HepG2 (cell line): ENCODE measurements around the gene RPS19. TPM values are rescaled to one million over a fixed set of nuclear protein-coding genes. Genes with fewer than 3 reads are reported as not detected.

Experiments
- ATAC-seq: fragments of 200-7000 bp; cut with Tn5 transposase; 3 replicates; pipeline ENCODE4 v1.9.1; 2020; ENCODE audit warnings: mild to moderate bottlenecking, moderate library complexity
- BruUV-seq: library from RNA; stranded (reverse); fragments of 400-500 nt; replicated peaks from 2 replicates; lab custom pipeline; 2021; lab: Mats Ljungman, UMichigan
- CTCF ChIA-PET: fragments of 300-600 bp; formaldehyde crosslinking; extraction: SDS; loops from one replicate; lab custom pipeline; 2021; ENCODE audit warnings: low total read pairs, inconsistent platforms, low intra/inter-chr PET ratio; lab: Yijun Ruan, JAX
- POLR2A ChIA-PET: fragments of 350-600 bp; sonication (Branson Sonifier 250); formaldehyde crosslinking; loops from one replicate; lab custom pipeline; 2020; ENCODE audit warnings: antibody characterized with exemption, inconsistent platforms; lab: Yijun Ruan, JAX
- DNase-seq: peaks from one replicate; pipeline ENCODE4 v3.0.0-alpha.2; 2015; ENCODE audit warnings: low spot score
- FAIRE-seq: peaks from 3 replicates; lab custom pipeline; 2011; peaks lifted over from hg19 to GRCh38; lab: Jason Lieb, UNC
- H2AFZ ChIP-seq: one replicate; pipeline ENCODE4 v1.6.1; 2011; ENCODE audit warnings: low read length, inconsistent platforms
- H3K27ac ChIP-seq: fragments of 300-600 bp; 3 replicates; pipeline ENCODE4 v1.8.0; 2011; ENCODE audit warnings: mixed run types, mild to moderate bottlenecking, mixed read lengths, low read length, inconsistent platforms; ENCODE audit not compliant: insufficient read depth; ENCODE audit errors: extremely low read length
- H3K27me3 ChIP-seq, 2 experiments: fragments of 200-600 bp in 1 of 2; 2 replicates in 1 of 2; 3 replicates in 1 of 2; pipeline versions ENCODE4 v1.6.0 to v1.8.0; 2011; ENCODE audit warnings: low read length in 2 of 2, mild to moderate bottlenecking in 2 of 2, moderate library complexity in 2 of 2, inconsistent platforms in 1 of 2; ENCODE audit not compliant: insufficient read depth in 2 of 2, control insufficient read depth in 1 of 2
- H3K36me3 ChIP-seq, 2 experiments: fragments of 200-600 bp in 1 of 2; replicated peaks in 1 of 2; 2 replicates in 1 of 2; 3 replicates in 1 of 2; pipeline versions ENCODE4 v1.5.1 to v1.8.0; 2011; ENCODE audit warnings: low read length in 2 of 2, inconsistent platforms in 1 of 2; ENCODE audit not compliant: insufficient read depth in 2 of 2, control insufficient read depth in 1 of 2
- H3K4me1 ChIP-seq: 2 replicates; pipeline ENCODE4 v1.5.1; 2012; ENCODE audit warnings: low read length, inconsistent platforms; ENCODE audit not compliant: insufficient read depth
- H3K4me2 ChIP-seq: 2 replicates; pipeline ENCODE4 v1.6.0; 2011; ENCODE audit warnings: low read depth, low read length, inconsistent platforms
- H3K4me3 ChIP-seq, 3 experiments: fragments of 200-600 bp in 1 of 3; sonication (generic), shearing (Covaris generic) in 1 of 3; replicated peaks in 1 of 3; 2 replicates each; pipeline ENCODE4 v1.5.1; 2011 to 2016; ENCODE audit warnings: low read length in 3 of 3, inconsistent platforms in 2 of 3, low read depth in 2 of 3, mild to moderate bottlenecking in 2 of 3, control low read depth in 1 of 3, mixed read lengths in 1 of 3; ENCODE audit not compliant: insufficient read depth in 1 of 3
- H3K79me2 ChIP-seq: one replicate; pipeline ENCODE4 v1.6.1; 2011; ENCODE audit warnings: low read length, inconsistent platforms; ENCODE audit not compliant: insufficient read depth
- H3K9ac ChIP-seq: 2 replicates; pipeline ENCODE4 v1.6.0; 2011; ENCODE audit warnings: mild to moderate bottlenecking, low read depth, low read length, inconsistent platforms; ENCODE audit not compliant: insufficient read depth
- H3K9me3 ChIP-seq: 2 replicates; pipeline ENCODE4 v1.5.1; 2012; ENCODE audit warnings: mild to moderate bottlenecking, low read length
- H4K20me1 ChIP-seq: 2 replicates; pipeline ENCODE4 v1.6.0; 2011; ENCODE audit warnings: inconsistent platforms, mild to moderate bottlenecking, low read length, moderate library complexity; ENCODE audit not compliant: insufficient read depth
- DMTF1 ChIP-seq: sonication (generic); formaldehyde crosslinking; IDR thresholded peaks from 2 replicates; pipeline ENCODE4 v1.4.0; 2020; ENCODE audit warnings: mild to moderate bottlenecking, missing genetic modification reagents
- FOXK1 ChIP-seq: sonication (generic); formaldehyde crosslinking; IDR thresholded peaks from 2 replicates; pipeline ENCODE4 v1.4.0; 2020; ENCODE audit warnings: low read depth, missing genetic modification reagents, borderline replicate concordance
- MEIS1 ChIP-seq: sonication (generic); formaldehyde crosslinking; IDR thresholded peaks from 2 replicates; pipeline ENCODE4 v1.9.0; 2021; ENCODE audit warnings: mild to moderate bottlenecking, missing genetic modification reagents, moderate library complexity, borderline replicate concordance
- MTF1 ChIP-seq: sonication (generic); formaldehyde crosslinking; IDR thresholded peaks from 2 replicates; pipeline ENCODE4 v1.5.0; 2020; ENCODE audit warnings: missing genetic modification reagents
- NR2F2 ChIP-seq: IDR thresholded peaks from 2 replicates; pipeline ENCODE4 v1.6.1; 2012; ENCODE audit warnings: low read depth, inconsistent platforms, borderline replicate concordance
- RNF2 ChIP-seq: fragments of 450-650 bp; conservative IDR thresholded peaks from 2 replicates; pipeline ENCODE4 v1.6.1; 2016; ENCODE audit warnings: low read depth
- SP1 ChIP-seq, 2 experiments: fragments of 450-650 bp in 1 of 2; sonication (generic) in 1 of 2; formaldehyde crosslinking in 1 of 2; IDR thresholded peaks; 2 replicates each; pipeline versions ENCODE4 v1.4.0 to v1.6.1; 2016 to 2020; ENCODE audit warnings: missing genetic modification reagents in 1 of 2
- TFDP1 ChIP-seq: IDR thresholded peaks from 2 replicates; pipeline ENCODE4 v1.6.1; 2016; ENCODE audit warnings: missing compliant biosample characterization, missing genetic modification reagents, borderline replicate concordance
- U2AF1 ChIP-seq: fragments of 200-400 bp; formaldehyde crosslinking; optimal IDR thresholded peaks from 2 replicates; pipeline ENCODE3; 2017; ENCODE audit warnings: mild to moderate bottlenecking, low read depth, low read length
- ZBTB37 ChIP-seq: sonication (generic); formaldehyde crosslinking; IDR thresholded peaks from 2 replicates; pipeline ENCODE4 v1.4.0; 2020; ENCODE audit warnings: mild to moderate bottlenecking, missing genetic modification reagents
- ZBTB7A ChIP-seq: sonication (generic); formaldehyde crosslinking; IDR thresholded peaks from 2 replicates; pipeline ENCODE4 v1.8.0; 2022; ENCODE audit warnings: mild to moderate bottlenecking, missing genetic modification reagents
- ZFP91 ChIP-seq: sonication (generic); formaldehyde crosslinking; IDR thresholded peaks from 2 replicates; pipeline ENCODE4 v1.9.0; 2022; ENCODE audit warnings: missing genetic modification reagents, mild to moderate bottlenecking, borderline replicate concordance
- WGBS: methylation state at CpG from one replicate; pipeline ENCODE4 v1.1.6; 2017; ENCODE audit warnings: low lambda C conversion rate; 5-methylcytosine and 5-hydroxymethylcytosine counted together
- in situ Hi-C: cut with HindIII; loops from 2 replicates; pipeline ENCODE4 v1.10.0; 2017; ENCODE audit warnings: low pct_unique_long_range_greater_than_20kb; ENCODE audit not compliant: extremely low pct_ligation_motif_present
- intact Hi-C: fragments of 100-400 bp; cut with micrococcal nuclease; formaldehyde crosslinking; loops from one replicate; pipeline ENCODE4 v1.10.0; 2022; ENCODE audit not compliant: unreplicated experiment
- polyA plus RNA-seq, 8 experiments: library from polyadenylated mRNA; depleted of rRNA in 3 of 8; stranded (reverse) in 7 of 8; unstranded in 1 of 8; fragments of >200 nt; fragmentation: Illumina TruSeq in 4 of 8; extraction: Trizol in 4 of 8; gene quantifications; 2 replicates each; pipeline versions ENCODE4 v1.2.1 to v1.2.3, GENCODE V29; 2011 to 2016; ENCODE audit warnings: low read depth in 4 of 8, missing spikeins in 1 of 8, mixed read lengths in 1 of 8; ENCODE audit not compliant: insufficient read depth in 1 of 8
- total RNA-seq, 5 experiments: library from RNA; depleted of rRNA; stranded (reverse); fragments of >200 nt; fragmentation: Illumina TruSeq; extraction: Trizol; gene quantifications; 2 replicates each; pipeline ENCODE4 v1.2.3, GENCODE V29; 2016; ENCODE audit warnings: low read depth in 1 of 5

The RPS19 gene
- total and polyA plus RNA-seq, 2 of the 13 experiments (the other 11 are each of a cell fraction or from before 2014, with no cell fraction given): 1,983 to 4,758 TPM

- TF ChIP-seq ZFP91 (CRISPR knock-in tag): peak; percentile 33; the same call in 1 of the 2 replicates
- no peak for TF ChIP-seq ZBTB37
- TF ChIP-seq, all 625 proteins: peak for 5
These were observed 32.3 kb downstream of the RPS19 start (continued) for GRCh38 chr19:41892173-41892902.

- WGBS: 0% methylated on average over 1 of the region's 6 CpGs
- CTCF ChIA-PET: no interaction called here
- ATAC-seq: peak; percentile 59
- TF ChIP-seq RNF2 (no peak), TFDP1 (CRISPR knock-in tag) (no peak), U2AF1 (no peak), NR2F2 (no peak), SP1 (IDR thresholded peaks at IDR 0.05) (no peak), SP1 (CRISPR knock-in tag; IDR thresholded peaks at IDR 0.05) (no peak), FOXK1 (CRISPR knock-in tag) (no peak), ZBTB7A (0 out of 2 replicates have a peak, but pooled peaks have one; percentile 61), MEIS1 (no peak), MTF1 (CRISPR knock-in tag) (no peak), DMTF1 (CRISPR knock-in tag) (no peak)
These were observed 33.8 kb downstream of the RPS19 start for GRCh38 chr19:41893899-41894298.

More at GRCh38 chr19:41893899-41894298, 33.8 kb downstream of the RPS19 start:
- H3K27me3 ChIP-seq: no peaks in the 10 kb centered on the region
- H3K4me3 ChIP-seq: no peak overlapping the region
- H4K20me1 ChIP-seq: no peaks in the 10 kb centered on the region
- POLR2A ChIA-PET: interaction anchor here (1.1 kb wide), 1 partner anchor 34 kb away, joined by 3 read pairs; the partner anchor contains the start of gene RPS19
- DNase-seq (peak; percentile 59), FAIRE-seq (peak; percentile 42)
- H3K9me3 ChIP-seq: no peaks in the 10 kb centered on the region
- intact Hi-C loops: no loop called here
- no peak overlapping the region for H3K4me2 ChIP-seq
- H3K79me2 ChIP-seq: no peaks in the 10 kb centered on the region
- no peak overlapping the region for H3K27ac ChIP-seq
- in situ Hi-C loops: no loop called here
- no peak overlapping the region for H3K9ac ChIP-seq
- peaks cover 5% of the 10 kb centered on the region for H3K4me1 ChIP-seq
- no peak overlapping the region for H2AFZ ChIP-seq
- BruUV-seq: no TSS peak
- H3K36me3 ChIP-seq: peaks cover 19 to 31% of the 10 kb centered on the region in 2 experiments
